Placental pericyte (primary cell): ENCODE measurements around the gene ATP1B2. TPM values are rescaled to one million over a fixed set of nuclear protein-coding genes. Genes with fewer than 3 reads are reported as not detected.

ENCODE experiments used
- total RNA-seq: library from RNA; depleted of rRNA; stranded (reverse); fragments of >200 nt; gene quantifications from 2 replicates; pipeline ENCODE4 v1.2.3, GENCODE V29; 2012

Gene ATP1B2, protein sequence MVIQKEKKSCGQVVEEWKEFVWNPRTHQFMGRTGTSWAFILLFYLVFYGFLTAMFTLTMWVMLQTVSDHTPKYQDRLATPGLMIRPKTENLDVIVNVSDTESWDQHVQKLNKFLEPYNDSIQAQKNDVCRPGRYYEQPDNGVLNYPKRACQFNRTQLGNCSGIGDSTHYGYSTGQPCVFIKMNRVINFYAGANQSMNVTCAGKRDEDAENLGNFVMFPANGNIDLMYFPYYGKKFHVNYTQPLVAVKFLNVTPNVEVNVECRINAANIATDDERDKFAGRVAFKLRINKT
- not detected in 2 replicates for total RNA-seq

GRCh38 chr17:7650509-7651096 lies at the start of gene ATP1B2:
TSS of gene ATP1B2 (plus strand) at chr17:7650926. CDS start at chr17:7651519, 593 bp downstream.

DNA sequence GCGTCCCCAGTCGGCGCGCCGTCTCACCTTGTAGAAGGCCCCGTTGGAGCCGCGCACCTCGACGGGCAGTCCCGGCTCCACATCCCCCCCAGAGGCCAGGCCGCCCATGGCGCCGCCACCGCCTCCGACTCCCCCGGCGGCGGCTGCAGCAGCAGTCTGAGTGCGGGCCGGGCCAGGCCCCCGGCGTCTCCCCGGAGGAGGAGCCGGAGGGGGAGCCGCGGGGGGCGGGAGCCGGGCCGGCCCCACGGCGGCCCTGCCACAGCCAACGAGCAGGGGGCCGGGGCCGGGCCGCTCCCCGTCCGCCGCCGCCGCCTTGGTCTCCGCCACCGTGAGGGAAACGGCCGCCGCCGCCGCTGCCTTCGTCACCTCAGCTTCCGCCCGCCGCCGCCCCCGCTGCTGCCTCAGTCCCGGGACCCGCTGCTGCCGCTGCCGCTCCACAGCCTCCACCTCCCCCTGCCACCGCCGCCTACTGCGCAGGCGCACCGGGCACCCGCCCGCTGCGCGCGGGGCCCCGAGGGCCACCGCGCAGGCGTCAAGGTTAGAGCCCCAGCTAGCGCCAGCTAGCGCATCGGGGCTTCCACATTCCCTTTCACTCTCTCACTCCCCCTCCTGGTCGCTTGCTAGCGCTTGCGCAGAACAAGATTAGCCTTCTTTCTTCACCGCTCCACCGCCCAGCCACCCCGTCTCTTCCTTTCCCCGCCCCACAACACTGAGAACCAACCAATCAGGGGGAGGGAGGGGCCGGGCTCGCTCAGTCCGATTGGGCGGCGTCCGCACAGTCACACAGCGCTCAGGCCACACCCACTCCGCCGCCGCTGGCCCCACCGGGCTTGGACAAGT lies 36.1 kb upstream of the ATP1B2 start, which contains the start of gene FXR2:
FXR2 (minus strand) TSS at position 473 of the 840 bp plus-strand sequence; CDS start at position 108, 365 bp downstream.

DNA sequence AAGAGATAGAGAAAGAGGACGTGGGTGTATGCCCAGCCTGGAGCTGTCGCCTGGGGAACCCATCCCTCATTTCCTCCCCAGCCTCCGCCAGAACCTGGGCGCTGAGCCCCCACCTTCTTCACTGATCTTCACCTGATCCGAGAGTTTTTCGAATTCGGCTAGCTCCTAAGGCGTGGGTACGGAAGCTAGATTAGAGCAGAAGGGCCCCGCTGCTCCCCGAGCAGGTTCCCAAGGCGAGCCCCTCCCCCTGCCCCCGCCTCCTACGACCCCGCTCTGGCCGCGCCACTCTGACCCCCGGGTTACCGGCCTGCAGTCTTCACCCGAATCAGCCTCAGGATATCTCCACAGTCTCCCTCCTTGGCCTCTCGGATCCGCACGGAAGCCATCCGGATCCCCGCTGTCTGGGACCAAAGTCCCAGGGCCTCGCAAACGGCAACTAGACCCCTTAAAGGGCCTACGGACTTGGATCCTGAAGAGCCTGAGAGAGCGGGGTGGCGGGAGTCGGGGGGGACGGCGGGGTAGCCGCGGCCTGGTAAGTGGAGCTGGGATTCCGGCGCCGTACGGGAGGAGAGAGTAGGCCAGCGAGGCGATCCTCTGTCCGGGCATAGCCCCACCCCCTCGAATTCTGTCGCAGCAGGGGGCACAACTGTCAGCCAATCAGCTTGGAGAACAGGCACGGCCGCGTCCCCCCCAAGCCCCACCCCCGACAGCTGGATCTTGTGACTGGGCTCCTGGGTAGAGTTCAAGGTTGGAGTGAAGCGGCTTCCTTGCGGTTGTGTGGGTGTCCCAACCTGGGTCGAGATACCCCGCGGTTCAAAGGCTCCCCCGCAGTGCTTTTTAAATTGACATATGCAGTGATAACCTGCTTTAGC lies 23.2 kb upstream of the ATP1B2 start, which contains the start of gene SAT2:
SAT2 (minus strand) TSS at position 572 of the 872 bp plus-strand sequence; CDS start at position 386, 186 bp downstream.

GRCh38 chr17:7629939-7630571 lies 20.7 kb upstream of the ATP1B2 start, which contains the start of gene SHBG:
TSS of gene SHBG (plus strand) at chr17:7630135. CDS start at chr17:7630173, 38 bp downstream.

DNA sequence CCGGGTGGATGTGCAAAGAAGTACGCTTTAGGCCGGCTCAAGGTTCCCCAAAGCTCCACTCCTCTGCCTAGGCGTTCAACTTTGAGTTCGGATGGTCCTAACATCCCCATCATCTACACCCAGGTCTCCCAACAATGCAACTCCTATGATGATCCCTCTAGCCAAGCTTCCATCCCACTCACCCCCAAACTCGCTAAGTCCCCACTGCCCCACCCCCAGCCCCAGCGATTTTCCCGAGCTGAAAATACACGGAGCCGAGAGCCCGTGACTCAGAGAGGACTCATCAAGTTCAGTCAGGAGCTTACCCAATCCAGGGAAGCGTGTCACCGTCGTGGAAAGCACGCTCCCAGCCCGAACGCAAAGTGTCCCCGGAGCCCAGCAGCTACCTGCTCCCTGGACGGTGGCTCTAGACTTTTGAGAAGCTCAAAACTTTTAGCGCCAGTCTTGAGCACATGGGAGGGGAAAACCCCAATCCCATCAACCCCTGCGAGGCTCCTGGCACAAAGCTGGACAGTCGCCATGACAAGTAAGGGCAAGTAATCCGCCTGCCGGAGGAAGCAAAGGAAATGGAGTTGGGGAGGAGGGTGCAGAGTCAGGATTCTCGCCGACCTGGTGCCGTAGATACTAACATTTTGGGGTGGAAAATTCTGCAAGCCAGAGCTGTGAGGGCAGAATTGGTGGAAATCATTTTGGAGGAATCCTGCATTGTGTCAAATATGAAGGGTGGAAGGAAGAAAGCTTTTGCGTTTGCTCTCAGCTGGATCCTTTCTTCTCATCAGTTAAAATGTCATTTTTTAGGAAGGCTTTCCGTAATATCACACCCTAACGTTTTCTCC lies 36.6 kb downstream of the ATP1B2 start, which contains the start of gene TP53:
TP53 (minus strand) TSS at position 419 of the 836 bp plus-strand sequence. CDS start 10,896 bp downstream, outside the sequence.

DNA sequence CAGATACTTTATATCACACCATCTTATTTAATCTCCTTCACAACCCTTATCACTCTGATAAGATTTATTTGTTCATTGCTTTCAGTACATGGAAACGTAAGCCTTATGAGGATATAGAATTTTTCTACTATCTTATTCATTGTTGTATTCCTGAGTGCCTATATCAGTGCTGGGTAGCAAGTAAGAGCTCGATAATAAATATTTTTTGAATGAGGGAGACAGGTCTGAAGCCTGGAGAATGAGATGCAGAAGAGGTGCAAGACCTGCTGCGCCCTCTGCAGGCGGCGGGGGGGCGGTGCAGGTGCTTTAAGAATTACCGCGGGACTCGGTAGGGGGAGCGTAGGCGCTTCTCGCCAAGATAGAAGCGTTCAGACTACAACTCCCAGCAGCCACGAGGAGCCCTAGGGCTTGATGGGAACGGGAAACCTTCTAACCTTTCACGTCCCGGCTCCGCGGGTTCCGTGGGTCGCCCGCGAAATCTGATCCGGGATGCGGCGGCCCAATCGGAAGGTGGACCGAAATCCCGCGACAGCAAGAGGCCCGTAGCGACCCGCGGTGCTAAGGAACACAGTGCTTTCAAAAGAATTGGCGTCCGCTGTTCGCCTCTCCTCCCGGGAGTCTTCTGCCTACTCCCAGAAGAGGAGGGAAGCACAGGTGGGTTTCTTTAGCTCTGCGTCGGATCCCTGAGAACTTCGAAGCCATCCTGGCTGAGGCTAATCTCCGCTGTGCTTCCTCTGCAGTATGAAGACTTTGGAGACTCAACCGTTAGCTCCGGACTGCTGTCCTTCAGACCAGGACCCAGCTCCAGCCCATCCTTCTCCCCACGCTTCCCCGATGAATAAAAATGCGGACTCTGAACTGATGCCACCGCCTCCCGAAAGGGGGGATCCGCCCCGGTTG lies 37.4 kb downstream of the ATP1B2 start, which contains the start of gene WRAP53:
WRAP53 (plus strand) TSS at position 570 of the 900 bp plus-strand sequence; CDS start at position 742, 172 bp downstream.

GRCh38 chr17:7704601-7705268 lies 54.0 kb downstream of the ATP1B2 start, which contains the start of gene EFNB3:
TSS of gene EFNB3 (plus strand) at chr17:7705202. CDS start at chr17:7705599, 397 bp downstream.

Other genes starting within 250 kb of the ATP1B2 start
- 33.3 and 54.4 TPM in 2 replicates for gene TMEM256, start 246.8 kb upstream of the ATP1B2 start, total RNA-seq
- 5.2 and 5.7 TPM in 2 replicates for gene NLGN2, start 243.1 kb upstream of the ATP1B2 start, total RNA-seq
- not detected in 2 replicates for gene SPEM1, start 230.6 kb upstream of the ATP1B2 start, total RNA-seq
- not detected in 2 replicates for gene SPEM2, start 225.3 kb upstream of the ATP1B2 start, total RNA-seq
- not detected in 2 replicates for gene SPEM3, start 222.1 kb upstream of the ATP1B2 start, total RNA-seq
- 1.1 and 2.1 TPM in 2 replicates for gene TMEM102, start 215.5 kb upstream of the ATP1B2 start, total RNA-seq
- gene FGF11, start 211.4 kb upstream of the ATP1B2 start, total RNA-seq: under 0.01 and 0.44 TPM in 2 replicates
- gene CHRNB1, start 205.9 kb upstream of the ATP1B2 start, total RNA-seq: 2.9 and 3.3 TPM in 2 replicates
- gene ZBTB4, start 171.3 kb upstream of the ATP1B2 start, total RNA-seq: 24.3 and 35.8 TPM in 2 replicates
- gene SLC35G6, start 169.5 kb upstream of the ATP1B2 start, total RNA-seq: not detected in 2 replicates
- 75.7 and 125 TPM in 2 replicates for gene POLR2A, start 166.6 kb upstream of the ATP1B2 start, total RNA-seq
- gene TNFSF12, start 101.9 kb upstream of the ATP1B2 start, total RNA-seq: 10.2 and 10.7 TPM in 2 replicates
- 0.44 and 0.72 TPM in 2 replicates for gene TNFSF13, start 92.2 kb upstream of the ATP1B2 start, total RNA-seq
- gene SENP3, start 89.0 kb upstream of the ATP1B2 start, total RNA-seq: 56.9 and 109 TPM in 2 replicates
- gene CD68, start 71.3 kb upstream of the ATP1B2 start, total RNA-seq: 16.9 and 20.6 TPM in 2 replicates
- 103 and 203 TPM in 2 replicates for gene MPDU1, start 67.1 kb upstream of the ATP1B2 start, total RNA-seq
- 0.22 and 0.57 TPM in 2 replicates for gene SOX15, start 60.8 kb upstream of the ATP1B2 start, total RNA-seq
- gene FXR2, start 36.0 kb upstream of the ATP1B2 start, total RNA-seq: 40.0 and 60.8 TPM in 2 replicates
- gene SAT2, start 23.1 kb upstream of the ATP1B2 start, total RNA-seq: 16.5 and 26.0 TPM in 2 replicates
- 1.8 TPM in 1 of 2 replicates, not detected in the other for gene SHBG, start 20.8 kb upstream of the ATP1B2 start, total RNA-seq
- gene TP53, start 36.6 kb downstream of the ATP1B2 start, total RNA-seq: 56.4 and 82.5 TPM in 2 replicates
- gene WRAP53, start 37.6 kb downstream of the ATP1B2 start, total RNA-seq: 3.3 and 15.7 TPM in 2 replicates
- gene EFNB3, start 54.3 kb downstream of the ATP1B2 start, total RNA-seq: 0.72 and 1.5 TPM in 2 replicates
- 0.88 TPM in 1 of 2 replicates, not detected in the other for gene DNAH2, start 66.8 kb downstream of the ATP1B2 start, total RNA-seq
- gene KDM6B, start 183.3 kb downstream of the ATP1B2 start, total RNA-seq: 7.2 and 8.0 TPM in 2 replicates
- 1.4 and 10.7 TPM in 2 replicates for gene TMEM88, start 204.1 kb downstream of the ATP1B2 start, total RNA-seq
- 37.7 and 40.0 TPM in 2 replicates for gene NAA38, start 206.6 kb downstream of the ATP1B2 start, total RNA-seq
- gene CYB5D1, start 207.1 kb downstream of the ATP1B2 start, total RNA-seq: 6.1 and 8.0 TPM in 2 replicates
- 56.3 and 73.5 TPM in 2 replicates for gene CHD3, start 237.9 kb downstream of the ATP1B2 start, total RNA-seq